ENCODE results near the gene SAE1. TPM values are rescaled to one million over a fixed set of nuclear protein-coding genes. Genes with fewer than 3 reads are reported as not detected.

Gene SAE1
- total and polyA plus RNA-seq, 2 of the 4 experiments (the other 2 are of a cell fraction), result 165 to 184 TPM

GRCh38 chr19:47203254-47203653 is 72.6 kb downstream of the SAE1 start:
- WGBS, 2 experiments (ENCODE audit: extremely low coverage in 2 of 2, insufficient read length in 1 of 2), result no CpG with 5 or more reads among the region's 3 CpGs
- no peak overlapping the region for H2AK9ac ChIP-seq (replicated peaks; ENCODE audit: low read depth, low read length, poor library complexity)
- H3K4me2 ChIP-seq (ENCODE audit: low read depth, low read length), result no peak overlapping the region
- H3K4me1 ChIP-seq (ENCODE audit: control insufficient read depth, insufficient read depth, low read length), result peaks cover 5% of the 10 kb centered on the region; the same call in 1 of the 2 replicates
- DNase-seq (no peak), ATAC-seq (ENCODE audit: low read depth) (no peak)
- H4K20me1 ChIP-seq (ENCODE audit: insufficient read depth, low read length), result peaks cover 6% of the 10 kb centered on the region; the same call in 1 of the 2 replicates
- H3K4me3 ChIP-seq (ENCODE audit: insufficient read depth, low read depth, low read length), result no peak overlapping the region
- dilution Hi-C loops (cut with HindIII; ENCODE audit: low sequenced_read_pairs, unreplicated experiment), result no loop called here
- in situ Hi-C loops (cut with MboI; ENCODE audit: low sequenced_read_pairs), result no loop called here
- H2BK120ac ChIP-seq (ENCODE audit: low read depth, low read length), result no peak overlapping the region
- TF ChIP-seq MAFK (IDR thresholded peaks at IDR 0.05; ENCODE audit: low read depth, low read length) (no peak), CTCF (conservative IDR thresholded peaks at IDR 0.05; ENCODE audit: low read depth, low read length) (no peak), POLR2A (IDR thresholded peaks at IDR 0.05; ENCODE audit: low read depth, low read length) (no peak), CHD1 (IDR thresholded peaks at IDR 0.05; ENCODE audit: low read depth, low read length) (no peak), MAZ (IDR thresholded peaks at IDR 0.05; ENCODE audit: borderline replicate concordance, low read depth, low read length) (no peak), BHLHE40 (IDR thresholded peaks at IDR 0.05; ENCODE audit: low read depth, low read length) (no peak), RFX5 (IDR thresholded peaks at IDR 0.05; ENCODE audit: low read depth, low read length) (no peak), MXI1 (IDR thresholded peaks at IDR 0.05; ENCODE audit: borderline replicate concordance, low read depth, low read length) (no peak), RAD21 (IDR thresholded peaks at IDR 0.05; ENCODE audit: low read length) (no peak), RCOR1 (IDR thresholded peaks at IDR 0.05; ENCODE audit: insufficient replicate concordance, low read length) (no peak), FOS (IDR thresholded peaks at IDR 0.05; ENCODE audit: low read depth, low read length) (no peak), NFE2L2 (IDR thresholded peaks at IDR 0.05; ENCODE audit: low read depth, low read length) (no peak), ELK1 (IDR thresholded peaks at IDR 0.05; ENCODE audit: borderline replicate concordance, low read depth, low read length) (no peak), SMC3 (IDR thresholded peaks at IDR 0.05; ENCODE audit: low read depth, low read length) (no peak), CEBPB (IDR thresholded peaks at IDR 0.05; ENCODE audit: low read depth, low read length) (no peak), USF2 (IDR thresholded peaks at IDR 0.05; ENCODE audit: low read depth, low read length) (no peak)
- no peak overlapping the region for H3K23ac ChIP-seq (ENCODE audit: low read depth, low read length)
- intact Hi-C loops (cut with micrococcal nuclease), result no loop called here
- CTCF ChIA-PET, result no interaction called here
- no peak overlapping the region for H2AFZ ChIP-seq (replicated peaks; ENCODE audit: low read length, poor library complexity)
- H4K5ac ChIP-seq (ENCODE audit: low read depth, low read length), result no peak overlapping the region
- H3K9ac ChIP-seq (ENCODE audit: low read depth, low read length), result no peak overlapping the region
- no peak overlapping the region for H3K56ac ChIP-seq (ENCODE audit: extremely low read depth, insufficient read depth, low read length)
- no peak overlapping the region for H3K14ac ChIP-seq (replicated peaks; ENCODE audit: low read depth, low read length)
- no peak overlapping the region for H2AK5ac ChIP-seq (ENCODE audit: low read depth, low read length)
- H4K91ac ChIP-seq (ENCODE audit: insufficient read depth, low read depth, low read length), result no peak overlapping the region
- BruUV-seq (replicated peaks), result no TSS peak
- H2BK15ac ChIP-seq (ENCODE audit: low read depth, low read length), result no peak overlapping the region
- no peak overlapping the region for H3K18ac ChIP-seq (ENCODE audit: low read depth, low read length)
- POLR2A ChIA-PET (ENCODE audit: unreplicated experiment), result no interaction called here
- H3K4ac ChIP-seq (ENCODE audit: low read depth, low read length), result no peak overlapping the region
- no peaks in the 10 kb centered on the region for H3K27me3 ChIP-seq (ENCODE audit: control insufficient read depth, insufficient read depth, low read length)
- no peaks in the 10 kb centered on the region for H3K9me3 ChIP-seq (ENCODE audit: control insufficient read depth, insufficient read depth, low read length)
- H3K36me3 ChIP-seq (ENCODE audit: control insufficient read depth, insufficient read depth, low read length), result peaks cover 37% of the 10 kb centered on the region
- H3K79me1 ChIP-seq (ENCODE audit: low read depth in 1 of 2, low read length in 2 of 2), result peaks cover 2 to 47% of the 10 kb centered on the region in 2 experiments
- no peak overlapping the region for H4K8ac ChIP-seq (ENCODE audit: low read depth in 2 of 2, low read length in 2 of 2)
- no peak overlapping the region for H2BK5ac ChIP-seq (ENCODE audit: low read depth, low read length, poor library complexity, severe bottlenecking)
- no peak overlapping the region for H2BK20ac ChIP-seq (ENCODE audit: low read depth, low read length)
- H3K9me1 ChIP-seq (ENCODE audit: insufficient read depth, low read length), result 0 out of 2 replicates have a peak, but pooled peaks cover 2% of the 10 kb centered on the region
- H3K27ac ChIP-seq (ENCODE audit: insufficient read depth, low read length), result no peak overlapping the region

All from IMR-90 (cell line).